SU-DHL-6 (cell line): ENCODE data around the gene TPP1.

Source experiments
- H2AFZ ChIP-seq: fragments of 200-600 bp; sonication (generic); 2 replicates; pipeline ENCODE4 v1.6.1; 2014; ENCODE audit warnings: low read depth, mild to moderate bottlenecking, moderate library complexity, mixed read lengths, antibody characterized with exemption, low read length; ENCODE audit not compliant: severe bottlenecking
- H3F3A ChIP-seq: fragments of 200-600 bp; shearing (Covaris generic); 2 replicates; pipeline ENCODE4 v1.6.0; 2016; ENCODE audit warnings: antibody characterized with exemption, mild to moderate bottlenecking; ENCODE audit not compliant: insufficient read depth
- H3K27ac ChIP-seq: fragments of 200-600 bp; sonication (generic); 2 replicates; pipeline ENCODE4 v1.5.1; 2016; ENCODE audit warnings: low read depth, mild to moderate bottlenecking, low read length, moderate library complexity, mixed read lengths
- H3K27me3 ChIP-seq: fragments of 200-600 bp; sonication (generic), shearing (Covaris generic); 2 replicates; pipeline ENCODE4 v1.6.0; 2014; ENCODE audit warnings: mild to moderate bottlenecking, low read length
- H3K36me3 ChIP-seq: fragments of 200-600 bp; sonication (generic); 2 replicates; pipeline ENCODE4 v1.6.1; 2014; ENCODE audit warnings: mild to moderate bottlenecking, low read length, mixed read lengths
- H3K4me2 ChIP-seq: fragments of 300-600, 200-600 bp; shearing (Covaris generic), sonication (generic); 2 replicates; pipeline ENCODE4 v1.6.0; 2014; ENCODE audit warnings: low read length, low read depth, mild to moderate bottlenecking; ENCODE audit not compliant: poor library complexity, severe bottlenecking
- H3K4me3 ChIP-seq: fragments of 200-600 bp; sonication (generic); 2 replicates; pipeline ENCODE4 v1.5.1; 2014; ENCODE audit warnings: antibody characterized with exemption, low read length, mild to moderate bottlenecking, mixed read lengths; ENCODE audit not compliant: insufficient read depth, poor library complexity, severe bottlenecking
- H3K79me2 ChIP-seq: fragments of 200-600 bp; sonication (generic); 2 replicates; pipeline ENCODE4 v1.6.1; 2014; ENCODE audit warnings: mild to moderate bottlenecking, low read length, moderate library complexity; ENCODE audit not compliant: insufficient read depth
- H3K9ac ChIP-seq: fragments of 200-600 bp; sonication (generic); 2 replicates; pipeline ENCODE4 v1.7.0; 2014; ENCODE audit warnings: mild to moderate bottlenecking, low read length
- H3K9me2 ChIP-seq: fragments of 200-600 bp; sonication (generic); replicated peaks from 2 replicates; pipeline ENCODE4 v1.6.1; 2014; ENCODE audit warnings: low read length; ENCODE audit not compliant: insufficient read depth
- H3K9me3 ChIP-seq: fragments of 200-600 bp; sonication (generic); 2 replicates; pipeline ENCODE4 v1.6.1; 2014; ENCODE audit warnings: low read length, mixed read lengths; ENCODE audit not compliant: insufficient read depth
- H4K20me1 ChIP-seq: fragments of 200-600 bp; sonication (generic); 2 replicates; pipeline ENCODE4 v1.6.1; 2014; ENCODE audit warnings: low read depth, mild to moderate bottlenecking, antibody characterized with exemption, low read length, moderate library complexity, mixed read lengths
- CTCF ChIP-seq: fragments of 200-600 bp; sonication (generic); IDR thresholded peaks from one replicate; pipeline ENCODE4 v1.5.1; 2017; ENCODE audit warnings: antibody characterized with exemption, mild to moderate bottlenecking, low read length, moderate library complexity; ENCODE audit not compliant: insufficient read depth, poor library complexity, severe bottlenecking
- EZH2phosphoT487 ChIP-seq: fragments of 200-600 bp; sonication (generic), shearing (Covaris generic); conservative IDR thresholded peaks from 2 replicates; pipeline ENCODE4 v1.6.1; 2018; ENCODE audit warnings: mild to moderate bottlenecking, antibody characterized with exemption, low read length, moderate library complexity, mixed read lengths

Gene TPP1

GRCh38 chr11:6613496-6613895, 5.7 kb downstream of the TPP1 start:
- Histone ChIP-seq H3K36me3 (no peaks in the 10 kb centered on the region), H4K20me1 (no peaks in the 10 kb centered on the region), H3K27me3 (no peaks in the 10 kb centered on the region), H3K4me2 (no peak overlapping the region), H3K9ac (no peak overlapping the region), H3F3A (peaks cover 11% of the 10 kb centered on the region), H3K9me3 (no peaks in the 10 kb centered on the region), H3K4me3 (no peak overlapping the region), H3K27ac (no peak overlapping the region), H2AFZ (no peak overlapping the region), H3K9me2 (no peaks in the 10 kb centered on the region), H3K79me2 (peaks cover 13% of the 10 kb centered on the region)
- TF ChIP-seq CTCF (no peak), EZH2phosphoT487 (no peak)

- Histone ChIP-seq H3K9me3 (no peaks in the 10 kb centered on the region), H3K4me3 (peak within 1 kb of the TSS; percentile 75), H3F3A (peaks cover 13% of the 10 kb centered on the region), H3K9me2 (no peaks in the 10 kb centered on the region), H4K20me1 (no peaks in the 10 kb centered on the region), H3K27ac (peak within 1 kb of the TSS; percentile 78), H3K36me3 (no peaks in the 10 kb centered on the region), H2AFZ (peak within 1 kb of the TSS; percentile 94), H3K79me2 (peaks cover 9% of the 10 kb centered on the region), H3K27me3 (no peaks in the 10 kb centered on the region), H3K4me2 (peak within 1 kb of the TSS; percentile 84), H3K9ac (peak within 1 kb of the TSS; percentile 78)
- TF ChIP-seq EZH2phosphoT487 = no peak
- peak; percentile 41 for TF ChIP-seq CTCF
Observed at GRCh38 chr11:6612213-6613041, 6.8 kb downstream of the TPP1 start, which contains the start of gene TAF10. TSS of gene TAF10 (minus strand) at chr11:6612216. CDS start at chr11:6612189, 27 bp downstream.

GRCh38 chr11:6611963-6612212, 7.3 kb downstream of the TPP1 start:
- Histone ChIP-seq H3K4me3 (peak overlapping the region; percentile 75), H4K20me1 (no peaks in the 10 kb centered on the region), H3K27me3 (no peaks in the 10 kb centered on the region), H3F3A (peaks cover 16% of the 10 kb centered on the region), H3K79me2 (peaks cover 9% of the 10 kb centered on the region), H3K9ac (peak overlapping the region; percentile 78), H2AFZ (peak overlapping the region; percentile 11), H3K27ac (peak overlapping the region; percentile 78), H3K9me2 (no peaks in the 10 kb centered on the region), H3K36me3 (no peaks in the 10 kb centered on the region), H3K4me2 (peak overlapping the region; percentile 84), H3K9me3 (no peaks in the 10 kb centered on the region)
- TF ChIP-seq CTCF = no peak
- no peak for TF ChIP-seq EZH2phosphoT487
